CMK (cell line): ENCODE results near the gene COL23A1.
"Not testable (repeated sequence)": the region's sequence is repeated elsewhere in the genome, so short reads cannot be mapped to it uniquely, and the experiment has no call there.

ENCODE experiments used
- DNase-seq: peaks from one replicate; pipeline ENCODE4 v3.0.0-alpha.2; 2010; ENCODE audit warnings: low read depth

Gene COL23A1

DNA sequence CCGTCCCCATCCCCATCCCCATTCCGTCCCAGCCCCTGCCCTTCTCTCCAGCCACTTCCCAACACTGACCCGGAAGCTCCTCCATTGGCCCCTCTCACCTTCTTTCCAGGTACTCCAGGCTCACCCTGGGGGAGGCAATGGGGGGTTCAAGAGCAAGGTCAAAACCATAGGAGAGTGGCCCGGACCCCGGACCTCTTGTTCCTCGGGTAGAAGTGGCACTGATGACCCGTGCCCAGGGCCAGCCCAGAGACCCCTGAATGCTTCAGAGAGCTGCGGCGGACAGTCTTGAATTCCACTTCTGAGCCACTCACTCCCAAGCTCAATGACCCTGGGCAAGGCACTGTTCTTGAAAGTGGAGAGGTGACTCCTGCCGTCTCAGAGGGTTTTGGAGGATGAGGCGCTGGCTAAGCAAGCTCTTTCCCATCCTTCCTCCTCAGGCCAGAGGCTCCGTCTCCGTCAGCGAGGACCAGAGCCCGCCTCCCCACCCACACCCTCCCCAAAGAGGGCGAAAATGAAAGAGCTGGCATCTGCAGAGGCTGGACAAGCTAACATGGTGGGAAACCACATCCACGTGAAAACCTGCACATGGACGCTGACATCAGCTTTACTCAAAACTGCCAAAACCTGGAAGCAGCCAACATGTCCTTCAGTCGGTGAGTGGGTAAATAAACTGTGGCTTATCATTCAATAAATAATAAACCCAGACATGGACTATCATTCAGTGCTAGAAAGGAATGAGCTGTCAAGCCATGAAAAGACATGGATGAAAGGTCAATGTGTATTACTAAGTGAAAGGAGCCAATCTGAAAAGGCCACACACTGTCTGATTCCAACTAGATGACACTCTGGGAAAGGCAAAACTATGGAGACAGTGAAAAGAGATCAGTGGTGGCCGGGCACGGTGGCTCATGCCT lies 330.3 kb downstream of the COL23A1 start:
- no peak for DNase-seq

DNA sequence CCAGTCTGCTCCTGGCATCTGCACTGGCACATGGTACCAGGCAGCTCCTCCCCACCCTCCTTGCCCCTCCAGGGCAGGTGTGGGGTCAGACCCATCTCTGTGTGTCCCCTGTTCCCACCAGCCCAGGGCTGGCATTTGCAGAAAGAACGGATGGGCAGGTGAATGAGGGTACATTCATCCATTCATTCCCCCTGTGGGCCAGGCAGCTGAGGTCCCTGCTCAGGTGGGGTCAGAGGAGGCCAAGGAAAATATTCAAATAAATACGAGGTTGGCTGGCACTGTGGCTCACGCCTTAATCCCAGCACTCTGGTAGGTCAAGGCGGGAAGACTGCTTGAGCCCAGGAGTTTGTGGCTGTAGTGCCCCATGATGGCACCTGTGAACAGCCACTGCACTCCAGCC lies 332.5 kb downstream of the COL23A1 start:
- DNase-seq, result no peak

DNA sequence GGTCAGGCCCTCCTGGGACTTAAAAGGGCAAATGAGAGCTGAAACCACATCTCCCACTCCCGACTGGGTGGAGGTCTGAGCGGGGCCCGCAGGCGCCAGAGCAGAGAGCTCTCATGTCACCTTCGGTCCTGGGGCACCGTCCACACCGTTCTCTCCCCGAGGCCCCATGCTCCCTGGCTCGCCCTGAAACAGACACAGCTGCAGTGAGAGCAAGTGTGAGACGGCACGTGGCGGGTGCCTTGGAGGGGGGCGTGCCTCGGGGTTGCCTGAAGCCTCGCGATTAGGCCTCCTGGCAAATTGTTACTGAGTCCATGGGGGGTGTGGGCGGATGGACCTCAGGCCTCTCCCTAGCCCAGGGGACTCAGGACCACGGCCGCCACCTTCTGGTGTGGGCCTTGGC lies 333.4 kb downstream of the COL23A1 start:
- DNase-seq, result no peak

DNA sequence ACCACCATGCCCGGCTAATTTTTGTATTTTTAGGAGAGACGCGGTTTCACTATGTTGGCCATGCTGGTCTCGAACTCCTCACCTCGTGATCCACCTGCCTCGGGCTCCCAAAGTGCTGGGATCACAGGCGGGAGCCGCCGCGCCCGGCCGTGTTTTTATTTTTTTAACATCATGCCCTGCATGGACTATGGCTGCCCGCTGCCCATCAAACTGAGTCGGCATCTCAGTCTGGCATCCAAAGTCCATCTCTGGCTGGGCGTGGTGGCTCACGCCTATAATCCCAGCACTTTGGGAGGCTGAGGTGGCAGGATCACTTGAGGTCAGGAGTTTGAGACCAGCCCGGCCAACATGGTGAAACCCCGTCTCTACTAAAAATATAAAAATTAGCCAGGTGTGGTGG lies 336.6 kb downstream of the COL23A1 start:
- not testable (repeated sequence) for DNase-seq

DNA sequence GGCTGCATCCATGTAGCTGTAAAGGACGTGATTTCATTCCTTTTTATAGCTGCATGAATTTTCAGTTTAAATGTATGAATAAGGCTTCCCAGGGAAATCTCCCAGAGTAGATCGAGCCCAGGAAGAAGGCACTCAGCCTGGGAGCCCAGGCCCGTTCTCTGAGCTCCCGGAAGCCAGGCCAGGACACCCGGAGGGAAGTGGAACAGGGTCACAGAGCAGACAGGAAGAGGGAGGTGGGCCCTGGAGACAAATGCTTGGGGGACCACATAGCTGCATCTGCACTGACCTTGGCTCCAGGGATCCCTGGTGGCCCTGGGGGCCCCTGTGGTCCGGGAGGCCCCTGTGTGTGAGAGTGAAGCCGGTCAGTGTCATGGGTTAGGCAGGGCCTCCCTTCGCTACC lies 337.9 kb downstream of the COL23A1 start:
- DNase-seq, result no peak

DNA sequence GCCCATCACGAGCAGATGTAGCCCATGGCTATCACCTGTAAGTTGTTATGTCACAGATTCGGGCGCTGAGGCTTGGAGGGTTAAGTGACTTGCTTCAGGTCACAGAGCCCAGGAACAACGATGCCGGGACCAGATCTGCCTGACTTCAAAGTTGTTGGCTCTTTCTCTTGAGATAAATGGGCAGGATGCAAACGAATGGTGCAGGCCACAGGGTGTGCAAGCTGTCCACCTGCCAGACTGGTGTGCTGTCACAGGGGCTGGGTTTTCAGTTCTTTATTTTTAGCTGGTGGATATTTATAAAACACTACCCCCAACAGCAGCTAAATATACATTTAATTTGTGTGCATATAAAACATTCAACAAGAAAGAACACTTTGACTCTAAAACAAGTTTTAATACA lies 339.9 kb downstream of the COL23A1 start:
- no peak for DNase-seq

DNA sequence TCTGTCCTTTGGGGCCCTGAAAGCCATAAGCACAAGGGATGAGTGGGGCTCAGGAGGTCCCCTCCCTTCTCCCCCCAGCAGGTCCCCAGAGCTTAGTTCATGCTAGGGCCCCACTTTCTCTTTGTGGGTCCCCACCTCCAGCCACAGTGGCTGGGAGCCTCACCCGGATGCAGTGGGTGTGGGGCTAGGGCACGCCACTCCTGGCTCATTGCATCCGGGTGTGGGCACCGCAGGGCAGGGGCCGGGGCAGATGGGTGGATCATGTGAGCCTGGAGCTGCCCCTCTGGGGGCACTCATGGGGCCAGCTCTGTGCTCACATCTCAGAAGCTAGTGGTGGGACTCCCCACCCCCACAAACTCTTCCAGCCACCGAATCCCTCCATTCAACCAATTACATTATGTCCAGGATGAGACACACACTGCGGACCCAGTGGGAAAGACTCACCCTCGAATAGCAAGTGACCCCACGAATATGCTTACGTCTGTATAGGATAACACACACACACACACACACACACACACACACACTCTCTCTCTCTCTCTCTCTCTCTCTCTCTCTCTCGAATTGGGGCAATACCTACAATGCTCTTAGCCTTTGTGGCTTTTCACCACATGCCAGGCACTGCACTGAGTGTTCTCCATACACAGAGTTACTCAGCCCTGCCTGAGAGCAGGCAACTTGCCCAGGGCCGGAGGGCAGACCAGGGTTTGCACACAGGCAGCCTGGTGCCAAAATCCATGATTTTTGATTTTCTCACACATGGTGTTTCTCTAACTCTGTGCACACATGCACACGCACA lies 340.8 kb downstream of the COL23A1 start:
- DNase-seq, result no peak

DNA sequence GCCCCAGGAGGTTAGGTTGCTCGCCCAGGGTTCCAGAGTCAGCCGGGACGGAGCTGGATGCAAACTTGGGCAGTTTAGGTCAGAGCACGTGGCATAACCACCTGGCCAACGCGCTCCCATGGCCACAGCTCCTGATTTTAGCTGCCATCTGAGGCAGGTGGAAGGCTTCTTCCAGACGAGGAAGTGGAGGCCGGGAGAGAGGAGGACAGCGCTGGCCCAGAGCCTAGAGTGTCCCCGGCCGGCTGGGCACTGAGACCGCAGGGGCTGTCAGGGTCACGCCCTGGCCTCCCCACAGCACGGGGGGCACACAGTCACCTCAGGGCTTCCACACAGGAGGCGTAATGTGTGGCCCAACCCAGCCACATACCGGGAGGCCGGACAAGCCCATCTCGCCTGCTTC lies 341.4 kb downstream of the COL23A1 start:
- DNase-seq, result no peak

DNA sequence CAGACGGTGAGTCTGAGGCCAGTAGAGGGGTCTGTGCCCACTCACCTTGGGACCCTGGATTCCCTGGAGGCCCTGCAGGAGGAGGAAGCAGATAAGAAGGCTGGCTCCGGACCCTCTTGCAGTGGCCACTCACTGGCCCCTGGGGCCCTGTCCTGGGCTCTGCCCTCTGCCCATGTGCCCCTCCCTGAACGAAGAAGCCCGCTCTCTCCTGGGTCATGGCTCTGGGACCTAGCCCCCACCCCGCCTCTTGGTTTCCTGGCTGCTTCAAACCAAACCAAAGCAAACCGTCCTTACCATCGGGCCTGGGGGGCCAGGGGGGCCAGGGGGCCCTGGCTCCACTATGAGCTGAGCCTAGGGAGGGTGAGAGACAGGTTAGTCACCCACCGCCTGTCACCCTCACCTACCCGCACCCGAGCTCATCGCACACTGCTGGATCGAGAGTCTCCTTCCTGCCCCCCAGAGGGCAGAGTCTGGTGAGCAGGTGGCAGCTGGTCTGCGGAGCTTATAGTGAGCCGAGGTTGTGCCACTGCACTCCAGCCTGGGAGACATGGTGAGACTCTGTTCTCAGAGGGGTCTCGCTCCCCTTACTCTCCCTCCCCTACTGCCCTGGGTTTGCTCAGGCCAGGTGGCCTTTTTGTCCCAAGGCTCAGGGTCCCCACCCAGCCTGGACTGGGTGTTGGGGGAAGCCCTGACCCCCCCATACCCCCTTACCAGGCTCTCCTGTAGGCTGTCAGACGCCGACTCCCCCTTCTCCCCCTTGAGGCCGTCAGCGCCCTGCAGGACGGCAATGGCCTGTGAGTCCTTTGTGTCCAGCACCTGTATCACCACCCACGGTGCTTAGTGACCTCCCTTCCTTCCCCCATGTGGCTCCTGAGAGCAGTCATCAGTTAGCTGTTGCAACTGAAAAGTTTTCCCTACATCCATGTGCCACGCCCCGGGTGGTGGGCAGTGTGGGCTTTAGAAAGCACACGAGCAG lies 342.4 kb downstream of the COL23A1 start:
- DNase-seq, result no peak

DNA sequence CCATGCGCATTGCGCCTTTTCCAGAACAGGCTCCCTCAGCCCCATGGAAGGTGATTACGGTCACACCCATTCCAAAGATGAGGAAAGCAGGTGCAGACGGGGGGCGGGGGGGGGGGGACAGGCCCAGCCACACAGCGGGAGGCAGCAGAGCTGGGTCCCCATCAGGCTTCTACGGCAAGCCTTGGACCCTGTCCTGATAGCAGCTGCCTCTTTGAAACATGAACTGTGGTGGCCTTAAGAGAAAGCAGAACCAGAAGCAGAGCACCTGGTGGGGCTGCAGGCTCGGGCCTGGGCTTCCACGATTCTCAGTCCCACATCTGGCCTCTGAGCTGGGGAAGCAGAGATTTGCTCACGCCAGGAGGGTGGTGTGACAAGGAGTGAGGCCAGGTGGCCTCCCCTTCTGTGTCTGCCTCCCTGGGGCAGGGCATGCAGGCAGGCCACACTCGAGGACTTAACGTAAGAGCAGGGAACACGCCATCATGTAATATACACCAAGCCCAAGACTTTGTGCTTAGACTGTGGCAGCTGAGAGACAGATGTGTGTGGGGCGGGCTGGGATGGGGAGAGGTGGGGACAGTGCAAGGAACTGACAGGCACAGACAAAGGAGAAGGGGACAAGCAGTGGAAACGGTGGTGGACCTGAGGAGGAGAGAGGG lies 343.4 kb downstream of the COL23A1 start:
- no peak for DNase-seq

DNA sequence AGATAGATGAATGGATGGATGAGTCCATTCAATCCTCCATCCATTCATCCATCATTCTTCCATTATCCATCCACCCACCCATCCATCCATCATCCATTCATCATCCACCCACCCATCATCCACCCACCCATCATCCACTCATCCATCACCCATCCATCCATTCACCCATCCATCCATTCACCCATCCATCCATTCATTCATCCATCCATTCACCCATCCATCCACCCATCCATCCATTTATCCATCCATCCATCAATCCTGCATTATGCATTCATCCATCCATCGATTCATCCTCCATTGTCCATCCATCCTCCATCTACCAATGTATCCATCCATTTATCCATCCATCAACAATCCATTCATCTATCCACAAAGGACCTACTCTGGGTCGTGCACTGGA lies 344.8 kb downstream of the COL23A1 start:
- no peak for DNase-seq

DNA sequence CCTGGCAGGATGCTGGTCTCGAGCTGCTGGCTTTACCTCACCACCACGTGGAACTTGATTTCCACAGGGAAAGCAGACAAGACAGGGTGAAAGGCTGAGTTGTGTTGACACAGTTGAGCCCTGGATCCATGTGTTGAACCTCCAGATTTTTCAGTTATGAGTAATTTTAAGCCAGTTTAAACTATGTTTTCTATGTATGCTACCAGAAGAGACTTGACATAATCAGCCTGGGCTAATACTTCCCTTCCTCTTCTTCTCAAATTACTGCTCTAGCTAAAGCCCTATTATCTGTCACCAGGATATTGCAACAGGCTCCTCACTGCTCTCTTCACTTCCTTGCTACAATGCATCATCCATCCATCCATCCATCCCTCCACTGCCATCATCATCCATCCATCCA lies 345.6 kb downstream of the COL23A1 start:
- DNase-seq, result no peak

DNA sequence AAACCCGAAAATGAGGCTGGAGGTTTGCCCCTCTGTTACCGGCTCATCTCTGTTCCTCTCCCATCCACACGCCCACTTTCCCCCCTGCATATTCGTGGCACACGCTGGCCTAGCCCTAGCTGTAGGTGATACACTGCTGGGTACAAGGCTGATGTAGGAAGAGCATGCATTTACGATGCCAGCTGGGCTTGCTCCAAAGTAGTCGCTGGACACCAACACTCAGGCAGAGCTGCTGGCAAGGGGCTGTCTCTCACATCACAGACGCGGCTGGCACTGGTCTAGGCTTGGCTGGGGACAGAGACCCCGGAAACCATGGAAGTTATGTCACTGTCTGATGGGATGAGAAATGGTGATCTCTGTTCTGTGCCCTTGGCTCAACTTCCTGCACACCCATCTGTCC lies 347.8 kb downstream of the COL23A1 start:
- no peak for DNase-seq

DNA sequence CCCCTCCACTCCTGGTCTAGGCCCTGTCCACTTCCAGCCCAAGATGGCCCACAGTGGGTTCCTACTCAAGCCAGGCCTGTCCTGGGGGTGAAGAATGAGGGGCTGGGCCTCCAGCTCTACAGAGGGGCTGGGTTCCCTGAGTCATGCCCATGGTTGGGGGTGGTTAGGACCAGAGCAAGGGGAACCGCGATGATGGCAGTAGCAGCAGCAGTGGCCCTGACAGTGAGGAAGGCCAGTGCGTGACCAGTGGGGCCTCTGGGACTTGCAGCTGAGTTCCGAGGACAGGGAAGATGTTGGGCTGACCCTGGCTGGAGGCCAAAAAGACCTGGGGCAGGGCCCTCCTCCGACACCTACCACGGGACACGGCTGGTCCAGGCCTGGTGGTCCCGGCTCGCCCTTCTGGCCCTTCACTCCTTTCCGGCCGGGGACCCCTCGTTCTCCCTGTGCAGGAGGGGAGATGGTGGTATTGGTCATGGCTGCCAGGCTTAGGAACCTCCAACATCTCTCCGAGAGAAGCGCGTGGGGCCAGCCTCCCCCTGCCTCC lies 348.4 kb downstream of the COL23A1 start:
- no peak for DNase-seq

DNA sequence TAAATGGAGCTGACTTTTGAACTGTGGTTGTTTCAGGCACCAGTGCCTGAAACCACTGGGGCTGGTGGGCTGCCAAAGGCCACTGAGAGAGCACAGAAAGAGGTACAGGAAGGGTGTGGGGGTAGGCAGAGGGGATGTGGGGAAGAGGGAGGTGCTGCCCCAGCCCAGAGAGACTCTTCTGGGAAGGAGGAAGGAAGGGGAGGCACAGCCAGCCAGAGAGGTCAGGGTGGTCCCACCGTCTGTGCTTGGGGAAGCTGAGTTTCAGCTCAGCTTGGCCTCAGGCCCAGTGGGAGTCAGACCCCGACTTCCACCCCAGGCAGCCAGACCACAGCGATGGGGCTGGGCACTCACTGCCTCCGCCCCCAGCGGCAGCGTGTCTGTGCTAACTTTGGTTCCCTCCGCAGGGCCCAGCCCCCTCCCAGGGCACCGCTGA lies 348.9 kb downstream of the COL23A1 start:
- DNase-seq, result peak; percentile 91

DNA sequence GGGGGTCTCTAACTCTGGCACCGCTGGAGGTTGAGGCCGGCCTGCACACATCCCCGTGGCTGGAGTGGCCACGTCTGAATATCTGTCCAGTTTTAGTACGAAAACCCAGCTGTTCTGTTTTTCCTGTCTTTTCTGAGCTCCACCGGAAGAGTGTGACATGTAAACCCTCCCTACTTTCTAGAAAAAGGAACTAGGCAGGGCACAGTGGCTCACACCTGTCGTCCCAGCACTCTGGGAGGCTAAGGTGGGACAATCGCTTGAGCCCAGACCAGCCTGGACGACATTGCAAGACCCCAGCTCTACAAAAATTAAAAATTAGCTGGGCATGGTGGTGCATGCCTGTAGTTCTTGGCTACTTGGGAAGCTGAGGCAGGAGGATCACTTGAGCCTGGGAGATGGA lies 349.4 kb downstream of the COL23A1 start:
- DNase-seq, result peak; percentile 32

DNA sequence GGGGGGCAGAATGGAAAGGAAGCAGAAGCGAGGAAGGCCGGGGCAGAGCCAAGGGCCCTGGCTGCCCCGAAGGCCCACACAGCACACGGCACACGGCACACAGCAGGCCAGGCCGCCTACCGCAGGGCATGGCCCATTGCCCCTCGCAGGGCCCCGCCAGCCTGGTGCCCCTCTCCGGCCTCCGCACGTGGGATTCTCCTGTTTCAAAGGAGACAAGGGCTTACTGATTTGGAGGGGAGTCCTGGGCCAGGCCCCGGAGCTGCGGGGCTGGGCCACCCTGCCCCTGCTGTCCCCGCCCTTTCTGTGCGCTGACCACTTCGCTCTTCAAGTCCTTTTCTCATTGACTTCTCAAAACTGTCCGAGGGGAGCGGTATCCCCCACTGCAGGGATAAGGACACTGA lies 349.9 kb downstream of the COL23A1 start:
- no peak for DNase-seq

DNA sequence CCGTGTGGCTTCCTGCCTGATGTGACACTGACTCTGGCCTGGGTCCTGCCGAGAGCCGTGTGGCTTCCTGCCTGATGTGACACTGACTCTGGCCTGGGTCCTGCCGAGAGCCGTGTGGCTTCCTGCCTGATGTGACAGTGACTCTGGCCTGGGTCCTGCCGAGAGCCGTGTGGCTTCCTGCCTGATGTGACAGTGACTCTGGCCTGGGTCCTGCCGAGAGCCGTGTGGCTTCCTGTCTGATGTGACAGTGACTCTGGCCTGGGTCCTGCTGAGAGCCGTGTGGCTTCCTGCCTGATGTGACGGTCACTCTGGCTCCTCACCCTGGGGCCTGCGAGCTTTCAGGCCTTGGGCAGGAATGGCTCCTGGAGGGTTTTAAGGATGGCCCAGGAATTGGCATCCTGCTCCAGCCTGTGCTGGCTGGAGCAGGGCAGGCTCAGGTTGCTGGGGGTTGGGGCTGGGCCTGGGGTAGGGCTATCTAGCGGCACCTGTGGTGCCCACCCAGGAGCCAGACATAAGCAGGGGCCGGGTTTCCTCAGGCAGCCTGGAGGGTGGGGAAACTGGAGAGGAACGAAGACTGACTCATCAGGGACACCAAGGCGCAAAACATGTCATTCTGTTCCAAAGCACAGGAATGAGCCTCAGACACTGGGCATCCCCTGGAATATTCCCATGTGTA lies 350.4 kb downstream of the COL23A1 start:
- DNase-seq, result peak; percentile 45

DNA sequence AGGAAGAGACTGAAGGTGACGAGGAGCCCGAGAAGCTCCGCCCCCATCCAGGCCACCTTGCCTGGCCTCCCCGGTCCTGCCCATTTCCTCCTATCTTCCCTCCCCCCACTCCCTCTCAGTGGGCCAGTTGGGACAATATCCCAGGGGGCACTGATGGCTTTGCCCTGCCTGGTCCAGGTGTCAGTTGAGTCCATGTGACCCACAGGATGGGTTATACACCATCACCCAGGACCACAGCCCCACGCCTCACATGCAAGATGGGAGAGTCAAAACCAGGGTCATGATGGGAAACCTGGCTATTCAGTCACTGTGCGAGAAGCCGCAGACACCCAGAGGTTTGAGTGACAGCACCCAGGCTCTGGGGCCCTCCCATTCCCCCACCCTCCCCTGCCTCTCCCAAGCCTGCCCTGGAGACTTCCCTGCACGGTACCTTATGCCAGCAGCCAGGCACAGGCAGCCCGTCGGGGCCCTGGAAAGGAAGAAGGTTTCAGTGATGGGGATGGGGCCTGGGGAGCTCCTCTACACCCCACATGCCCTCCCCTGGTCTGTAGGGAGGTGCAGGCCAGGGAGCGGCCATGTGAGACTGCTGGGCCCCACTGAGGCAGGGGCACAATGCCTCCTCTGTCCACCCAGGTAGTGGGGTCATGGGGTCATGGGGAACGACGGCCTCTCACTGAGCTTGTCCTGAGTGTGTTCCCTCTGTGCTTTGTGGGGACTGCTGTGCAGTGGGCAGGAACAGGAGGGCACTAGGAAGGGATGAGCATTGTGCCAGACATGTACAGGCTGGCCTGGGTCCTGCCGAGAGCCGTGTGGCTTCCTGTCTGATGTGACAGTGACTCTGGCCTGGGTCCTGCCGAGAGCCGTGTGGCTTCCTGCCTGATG lies 351.2 kb downstream of the COL23A1 start:
- DNase-seq, result peak; percentile 43

DNA sequence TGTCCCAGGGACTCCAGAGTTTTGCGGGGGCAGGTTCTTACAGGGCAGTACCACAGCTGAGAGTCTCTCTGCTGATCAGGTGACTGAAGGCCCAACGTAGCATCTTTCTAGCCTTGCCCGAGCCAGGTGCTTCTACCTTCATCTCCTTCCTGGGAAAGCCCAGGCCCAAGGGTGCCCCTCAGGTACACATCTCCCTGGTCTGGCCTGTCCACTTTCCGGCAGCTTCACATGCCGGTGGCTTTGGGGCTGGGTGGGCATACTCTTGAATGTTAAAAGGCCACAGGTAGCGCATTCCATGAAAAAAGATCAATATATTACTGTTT lies 351.9 kb downstream of the COL23A1 start:
- DNase-seq, result no peak
